PC-3 (cell line): Measurements from ENCODE around the gene SLC25A21. TPM values are rescaled to one million over a fixed set of nuclear protein-coding genes. Genes with fewer than 3 reads are reported as not detected.

Experiments
- ATAC-seq: fragments of 200-7000 bp; cut with Tn5 transposase; 2 replicates; pipeline ENCODE4 v1.9.1; 2020; ENCODE audit warnings: mild to moderate bottlenecking, moderate library complexity
- BruUV-seq: library from RNA; stranded (reverse); fragments of 400-500 nt; replicated peaks from 2 replicates; lab custom pipeline; 2021; lab: Mats Ljungman, UMichigan
- CTCF ChIA-PET: fragments of 300-600 bp; sonication (Branson Sonifier 250); formaldehyde crosslinking; loops from one replicate; lab custom pipeline; 2022; ENCODE audit warnings: antibody characterized with exemption; lab: Charles Lee
- POLR2A ChIA-PET: fragments of 300-600 bp; sonication (Branson Sonifier 250); formaldehyde crosslinking; loops from one replicate; lab custom pipeline; 2022; ENCODE audit warnings: antibody characterized with exemption; ENCODE audit not compliant: unreplicated experiment; lab: Charles Lee
- DNase-seq: peaks from one replicate; pipeline ENCODE4 v3.0.0-alpha.2; 2015
- H2AFZ ChIP-seq: fragments of 300-600 bp; sonication (generic); 2 replicates; pipeline ENCODE4 v1.6.0; 2016; ENCODE audit warnings: antibody characterized with exemption, low read length
- H3F3A ChIP-seq: fragments of 300-600 bp; sonication (generic); one replicate; pipeline ENCODE4 v1.6.0; 2017; ENCODE audit warnings: antibody characterized with exemption, low read length, control low read depth, mild to moderate bottlenecking; ENCODE audit not compliant: unreplicated experiment
- H3K27ac ChIP-seq: fragments of 300-600 bp; sonication (generic); 2 replicates; pipeline ENCODE4 v1.5.1; 2016; ENCODE audit warnings: mild to moderate bottlenecking, low read length
- H3K27me3 ChIP-seq: fragments of 300-600 bp; sonication (generic); 2 replicates; pipeline ENCODE4 v1.6.1; 2016; ENCODE audit warnings: low read length, mixed read lengths
- H3K36me3 ChIP-seq: fragments of 300-600 bp; sonication (generic); 2 replicates; pipeline ENCODE4 v1.6.1; 2016; ENCODE audit warnings: low read depth, mixed run types, low read length, mixed read lengths
- H3K4me1 ChIP-seq: fragments of 300-600 bp; sonication (generic); 2 replicates; pipeline ENCODE4 v1.5.1; 2016; ENCODE audit warnings: low read length; ENCODE audit not compliant: insufficient read depth
- H3K4me2 ChIP-seq: fragments of 300-600 bp; sonication (generic); 2 replicates; pipeline ENCODE4 v1.6.0; 2016; ENCODE audit warnings: low read length
- H3K4me3 ChIP-seq: fragments of 300-600 bp; sonication (generic); 2 replicates; pipeline ENCODE4 v1.5.1; 2016; ENCODE audit warnings: mild to moderate bottlenecking, low read length, mixed read lengths
- H3K79me2 ChIP-seq: fragments of 300-600 bp; sonication (generic); 2 replicates; pipeline ENCODE4 v1.6.1; 2017; ENCODE audit warnings: low read length, mixed read lengths
- H3K9ac ChIP-seq: fragments of 300-600 bp; sonication (generic); 2 replicates; pipeline ENCODE4 v1.6.0; 2016; ENCODE audit warnings: mild to moderate bottlenecking, low read length
- H3K9me2 ChIP-seq: fragments of 300-600 bp; sonication (generic); replicated peaks from 2 replicates; pipeline ENCODE4 v1.6.1; 2016; ENCODE audit warnings: mixed run types, low read length, mixed read lengths
- H3K9me3 ChIP-seq: fragments of 300-600 bp; sonication (generic); 2 replicates; pipeline ENCODE4 v1.6.1; 2016; ENCODE audit warnings: low read length, mixed read lengths
- H4K20me1 ChIP-seq: fragments of 300-600 bp; sonication (generic); 2 replicates; pipeline ENCODE4 v1.6.1; 2016; ENCODE audit warnings: low read length, mixed read lengths
- EZH2 ChIP-seq: fragments of 300-600 bp; sonication (generic); IDR thresholded peaks from one replicate; pipeline ENCODE4 v1.6.1; 2017; ENCODE audit warnings: antibody characterized with exemption, mild to moderate bottlenecking, low read length; ENCODE audit not compliant: unreplicated experiment
- EZH2phosphoT487 ChIP-seq: fragments of 300-600 bp; sonication (generic); IDR thresholded peaks from 2 replicates; pipeline ENCODE4 v1.6.1; 2018; ENCODE audit warnings: mild to moderate bottlenecking, antibody characterized with exemption, low read length, borderline replicate concordance
- intact Hi-C: fragments of 100-400 bp; cut with micrococcal nuclease; formaldehyde crosslinking; loops from 2 replicates; pipeline ENCODE4 v1.9.0; 2023
- total RNA-seq: library from RNA; depleted of rRNA; stranded (reverse); fragments of >200 nt; gene quantifications from 2 replicates; pipeline ENCODE4 v1.2.3, GENCODE V29; 2014
- TF ChIP-seq, protein P1 (sequence below): fragments of 300-600 bp; sonication (generic); conservative IDR thresholded peaks from 2 replicates; pipeline ENCODE4 v1.5.1; 2017; ENCODE audit warnings: antibody characterized with exemption, low read depth, mild to moderate bottlenecking, low read length

SLC25A21 gene
- total RNA-seq, 1 experiment from 2014 or later, result 0.87 TPM

GRCh38 chr14:36671149-36671548 lies 501.3 kb downstream of the SLC25A21 start:
- H3K4me3 ChIP-seq, result no peak overlapping the region
- H3K27me3 ChIP-seq, result no peaks in the 10 kb centered on the region
- H3K9me2 ChIP-seq, result no peaks in the 10 kb centered on the region
- TF ChIP-seq EZH2phosphoT487, result no peak
- TF ChIP-seq, protein P1, sequence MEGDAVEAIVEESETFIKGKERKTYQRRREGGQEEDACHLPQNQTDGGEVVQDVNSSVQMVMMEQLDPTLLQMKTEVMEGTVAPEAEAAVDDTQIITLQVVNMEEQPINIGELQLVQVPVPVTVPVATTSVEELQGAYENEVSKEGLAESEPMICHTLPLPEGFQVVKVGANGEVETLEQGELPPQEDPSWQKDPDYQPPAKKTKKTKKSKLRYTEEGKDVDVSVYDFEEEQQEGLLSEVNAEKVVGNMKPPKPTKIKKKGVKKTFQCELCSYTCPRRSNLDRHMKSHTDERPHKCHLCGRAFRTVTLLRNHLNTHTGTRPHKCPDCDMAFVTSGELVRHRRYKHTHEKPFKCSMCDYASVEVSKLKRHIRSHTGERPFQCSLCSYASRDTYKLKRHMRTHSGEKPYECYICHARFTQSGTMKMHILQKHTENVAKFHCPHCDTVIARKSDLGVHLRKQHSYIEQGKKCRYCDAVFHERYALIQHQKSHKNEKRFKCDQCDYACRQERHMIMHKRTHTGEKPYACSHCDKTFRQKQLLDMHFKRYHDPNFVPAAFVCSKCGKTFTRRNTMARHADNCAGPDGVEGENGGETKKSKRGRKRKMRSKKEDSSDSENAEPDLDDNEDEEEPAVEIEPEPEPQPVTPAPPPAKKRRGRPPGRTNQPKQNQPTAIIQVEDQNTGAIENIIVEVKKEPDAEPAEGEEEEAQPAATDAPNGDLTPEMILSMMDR, result no peak
- TF ChIP-seq EZH2, result no peak
- H3K36me3 ChIP-seq, result peaks cover 25% of the 10 kb centered on the region
- BruUV-seq, result no TSS peak
- ChIA-PET POLR2A (no interaction called here), CTCF (no interaction called here)
- ATAC-seq (no peak), DNase-seq (no peak)
- no peak overlapping the region for H3K27ac ChIP-seq
- intact Hi-C loops, result no loop called here
- peaks cover 23% of the 10 kb centered on the region for H3K4me1 ChIP-seq
- no peaks in the 10 kb centered on the region for H3F3A ChIP-seq
- no peaks in the 10 kb centered on the region for H4K20me1 ChIP-seq
- no peaks in the 10 kb centered on the region for H3K9me3 ChIP-seq
- no peak overlapping the region for H3K4me2 ChIP-seq
- peaks cover 94% of the 10 kb centered on the region for H3K79me2 ChIP-seq
- no peak overlapping the region for H2AFZ ChIP-seq
- no peak overlapping the region for H3K9ac ChIP-seq

DNA sequence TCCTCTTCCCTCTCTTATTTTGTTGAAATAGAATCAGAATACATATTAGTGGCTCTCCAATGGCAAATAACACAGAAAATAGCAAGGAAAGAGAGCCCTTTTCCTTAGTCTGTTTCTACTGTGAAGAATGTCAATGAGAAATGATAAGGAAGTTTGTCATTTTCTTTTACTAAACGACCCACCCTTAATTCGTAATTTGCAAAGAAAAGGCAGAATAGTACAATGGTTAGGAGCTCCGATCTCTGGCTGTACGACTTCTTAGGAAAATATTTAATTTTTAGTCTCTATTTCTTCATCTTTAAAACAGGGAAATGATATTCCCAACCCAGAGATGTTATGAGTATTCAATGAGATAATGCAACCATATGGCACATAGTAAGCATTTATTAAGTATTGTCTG lies 504.7 kb downstream of the SLC25A21 start:
- ATAC-seq (no peak), DNase-seq (peak; percentile 26)
- peaks cover 28% of the 10 kb centered on the region for H3K4me1 ChIP-seq
- intact Hi-C loops, result loop anchor here (2.0 kb wide), 2 partner anchors 15 to 79 kb away; no protein-coding TSS in a partner anchor
- peak overlapping the region; percentile 92 for H3K9ac ChIP-seq
- no TSS peak for BruUV-seq
- ChIA-PET CTCF (no interaction called here), POLR2A (interaction anchor here (0.6 kb wide), 1 partner anchor 447 kb away, joined by 5 read pairs; no protein-coding TSS in a partner anchor)
- H3K27me3 ChIP-seq, result no peaks in the 10 kb centered on the region
- H3K9me2 ChIP-seq, result no peaks in the 10 kb centered on the region
- TF ChIP-seq, protein P1, result no peak
- TF ChIP-seq EZH2phosphoT487, result no peak
- TF ChIP-seq EZH2, result no peak
- no peaks in the 10 kb centered on the region for H3K9me3 ChIP-seq
- H3F3A ChIP-seq, result no peaks in the 10 kb centered on the region
- H3K36me3 ChIP-seq, result peaks cover 19% of the 10 kb centered on the region
- no peaks in the 10 kb centered on the region for H4K20me1 ChIP-seq
- H2AFZ ChIP-seq, result no peak overlapping the region
- peak overlapping the region; percentile 77 for H3K27ac ChIP-seq
- peaks cover 98% of the 10 kb centered on the region for H3K79me2 ChIP-seq
- H3K4me2 ChIP-seq, result peak overlapping the region; percentile 96
- peak overlapping the region; percentile 89 for H3K4me3 ChIP-seq

- Histone ChIP-seq H3F3A (no peaks in the 10 kb centered on the region), H3K9ac (peak overlapping the region; percentile 92), H3K36me3 (peaks cover 10% of the 10 kb centered on the region), H3K4me1 (peaks cover 28% of the 10 kb centered on the region), H3K79me2 (peaks cover 94% of the 10 kb centered on the region), H3K4me3 (peak overlapping the region; percentile 89), H3K9me3 (no peaks in the 10 kb centered on the region), H3K4me2 (peak overlapping the region; percentile 96), H3K27me3 (no peaks in the 10 kb centered on the region), H4K20me1 (no peaks in the 10 kb centered on the region), H3K27ac (peak overlapping the region; percentile 77), H3K9me2 (no peaks in the 10 kb centered on the region), H2AFZ (peak overlapping the region; percentile 70)
- DNase-seq (peak; percentile 38), ATAC-seq (peak; percentile 6)
- intact Hi-C loops, result loop anchor here (2.0 kb wide), 2 partner anchors 16 to 80 kb away; no protein-coding TSS in a partner anchor
- ChIA-PET POLR2A (interaction anchor here (0.6 kb wide), 2 partner anchors 15 to 448 kb away, joined by 5 read pairs; no protein-coding TSS in a partner anchor), CTCF (interaction anchor here (0.6 kb wide), 1 partner anchor 275 kb away, joined by 4 read pairs; no protein-coding TSS in a partner anchor)
- no TSS peak for BruUV-seq
- TF ChIP-seq EZH2phosphoT487, result no peak
- TF ChIP-seq, protein P1, result peak; percentile 41; the same call in 1 of the 2 replicates
Observed at GRCh38 chr14:36666416-36667206, 505.8 kb downstream of the SLC25A21 start.
